ENCODE measurements around the gene ODC1. TPM values are rescaled to one million over a fixed set of nuclear protein-coding genes. Genes with fewer than 3 reads are reported as not detected.

The ODC1 gene
- total RNA-seq, 1 experiment from 2014 or later: 231 TPM

DNA sequence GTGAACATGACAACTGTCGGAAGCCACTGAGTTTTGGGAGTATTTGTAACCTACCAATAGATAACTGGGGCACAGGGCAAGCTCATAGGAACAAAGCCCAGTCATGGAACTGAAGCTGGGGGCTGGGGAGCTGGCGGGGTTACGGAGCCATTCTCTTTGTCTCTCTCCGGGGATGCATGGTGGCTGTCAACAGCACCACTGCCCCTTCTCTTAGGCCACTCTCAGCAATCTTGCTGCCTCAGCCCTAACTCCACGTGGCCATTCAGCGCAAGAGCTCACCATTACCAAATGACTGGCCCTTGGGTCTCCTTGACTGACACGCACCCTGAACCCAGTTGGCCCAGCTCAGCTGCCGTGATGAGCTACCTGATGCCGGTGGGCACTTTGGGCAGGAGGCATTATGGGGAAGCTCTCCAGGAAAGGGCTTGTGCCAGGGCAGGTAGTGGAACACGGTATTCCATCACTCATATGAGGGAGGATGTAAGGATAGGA is 33.6 kb upstream of the ODC1 start:
- Histone ChIP-seq H3K9me3 (ENCODE audit: control insufficient read depth in 1 of 2, insufficient read depth in 1 of 2, low read depth in 1 of 2, low read length in 2 of 2) (no peaks in the 10 kb centered on the region), H3K27ac (ENCODE audit: low read depth, low read length) (no peak overlapping the region), H3K79me2 (ENCODE audit: insufficient read depth, low read length) (no peaks in the 10 kb centered on the region), H3K27me3 (ENCODE audit: insufficient read depth, low read length) (peaks cover 58% of the 10 kb centered on the region), H3K9me2 (ENCODE audit: insufficient read depth) (no peaks in the 10 kb centered on the region), H2AFZ (ENCODE audit: low read depth, low read length, poor library complexity, severe bottlenecking) (no peak overlapping the region), H4K20me1 (ENCODE audit: insufficient read depth) (no peaks in the 10 kb centered on the region), H3K4me1 (ENCODE audit: control insufficient read depth in 1 of 2, insufficient read depth in 2 of 2, low read length in 2 of 2) (no peaks in the 10 kb centered on the region), H3K9ac (ENCODE audit: low read length) (no peak overlapping the region), H3K4me3 (replicated peaks in 1 of 2; ENCODE audit: low read depth in 1 of 2, low read length in 2 of 2) (no peak overlapping the region), H3K36me3 (ENCODE audit: control insufficient read depth in 1 of 2, insufficient read depth in 2 of 2, low read length in 2 of 2) (no peaks in the 10 kb centered on the region), H3K4me2 (ENCODE audit: low read length) (no peak overlapping the region)
- DNase-seq (ENCODE audit: low read depth, low spot score): no peak
- BruUV-seq (replicated peaks): no TSS peak
- ChIA-PET POLR2A (no interaction called here), CTCF (no interaction called here), RAD21 (ENCODE audit: low non-redundant PET in 1 of 2, low total read pairs in 2 of 2, uncharacterized antibody in 2 of 2, unreplicated experiment in 2 of 2) (no interaction called here)
- ATAC-seq: no peak
- no peak for TF ChIP-seq ZNF274 (IDR thresholded peaks at IDR 0.05; ENCODE audit: low read depth, low read length)
- TF ChIP-seq EGR1 (IDR thresholded peaks at IDR 0.05; ENCODE audit: low read depth): no peak
- no peak for TF ChIP-seq CBX3 (IDR thresholded peaks at IDR 0.05; ENCODE audit: low read depth)
- no peak for TF ChIP-seq SRF (IDR thresholded peaks at IDR 0.05; ENCODE audit: low read depth)
- TF ChIP-seq, protein P1, sequence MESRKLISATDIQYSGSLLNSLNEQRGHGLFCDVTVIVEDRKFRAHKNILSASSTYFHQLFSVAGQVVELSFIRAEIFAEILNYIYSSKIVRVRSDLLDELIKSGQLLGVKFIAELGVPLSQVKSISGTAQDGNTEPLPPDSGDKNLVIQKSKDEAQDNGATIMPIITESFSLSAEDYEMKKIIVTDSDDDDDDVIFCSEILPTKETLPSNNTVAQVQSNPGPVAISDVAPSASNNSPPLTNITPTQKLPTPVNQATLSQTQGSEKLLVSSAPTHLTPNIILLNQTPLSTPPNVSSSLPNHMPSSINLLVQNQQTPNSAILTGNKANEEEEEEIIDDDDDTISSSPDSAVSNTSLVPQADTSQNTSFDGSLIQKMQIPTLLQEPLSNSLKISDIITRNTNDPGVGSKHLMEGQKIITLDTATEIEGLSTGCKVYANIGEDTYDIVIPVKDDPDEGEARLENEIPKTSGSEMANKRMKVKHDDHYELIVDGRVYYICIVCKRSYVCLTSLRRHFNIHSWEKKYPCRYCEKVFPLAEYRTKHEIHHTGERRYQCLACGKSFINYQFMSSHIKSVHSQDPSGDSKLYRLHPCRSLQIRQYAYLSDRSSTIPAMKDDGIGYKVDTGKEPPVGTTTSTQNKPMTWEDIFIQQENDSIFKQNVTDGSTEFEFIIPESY (IDR thresholded peaks at IDR 0.05; ENCODE audit: extremely low read depth, insufficient replicate concordance, low read length): no peak
- TF ChIP-seq SIN3A (IDR thresholded peaks at IDR 0.05; ENCODE audit: low read depth): no peak
- no peak for TF ChIP-seq SP1 (IDR thresholded peaks at IDR 0.05; ENCODE audit: low read depth)
- intact Hi-C loops (cut with micrococcal nuclease): no loop called here

DNA sequence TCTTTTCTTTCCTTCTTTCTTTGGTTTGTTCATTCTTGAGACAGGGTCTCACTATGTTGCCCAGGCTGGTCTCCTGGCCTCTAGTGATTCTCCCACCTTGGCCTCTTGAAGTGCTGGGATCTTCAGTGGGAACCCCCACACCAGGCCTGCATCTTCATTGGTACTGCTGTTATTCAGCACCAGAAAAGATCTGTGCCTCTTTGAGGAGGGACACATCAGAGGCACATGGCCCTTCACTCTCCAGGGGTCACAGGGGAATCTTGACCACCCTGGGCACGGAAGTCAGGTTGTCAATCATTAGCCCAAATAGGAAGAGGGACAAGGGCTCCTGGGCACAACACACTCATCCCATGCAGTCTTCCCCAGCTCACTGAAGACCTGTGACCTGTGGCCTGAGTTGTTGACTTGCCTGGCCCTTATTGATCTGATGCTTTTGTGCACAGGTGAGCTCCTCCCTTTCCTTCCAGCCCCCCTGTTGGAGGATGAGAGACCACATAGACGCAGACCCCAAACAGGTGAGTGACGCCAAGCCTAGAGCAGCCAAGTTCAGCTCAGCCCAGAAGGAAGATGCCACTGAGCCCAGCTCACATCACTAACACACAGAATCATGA is 33.0 kb upstream of the ODC1 start:
- CTCF ChIA-PET: no interaction called here

More for the DNA sequence above, 33.0 kb upstream of the ODC1 start:
- no peak for DNase-seq (ENCODE audit: low read depth, low spot score)
- Histone ChIP-seq H2AFZ (ENCODE audit: low read depth, low read length, poor library complexity, severe bottlenecking) (no peak overlapping the region), H3K9me3 (ENCODE audit: control insufficient read depth in 1 of 2, insufficient read depth in 1 of 2, low read depth in 1 of 2, low read length in 2 of 2) (no peaks in the 10 kb centered on the region), H3K4me3 (replicated peaks in 1 of 2; ENCODE audit: low read depth in 1 of 2, low read length in 2 of 2) (no peak overlapping the region), H3K9ac (ENCODE audit: low read length) (no peak overlapping the region), H3K27ac (ENCODE audit: low read depth, low read length) (no peak overlapping the region), H3K36me3 (ENCODE audit: control insufficient read depth in 1 of 2, insufficient read depth in 2 of 2, low read length in 2 of 2) (no peaks in the 10 kb centered on the region), H3K27me3 (ENCODE audit: insufficient read depth, low read length) (peaks cover 53% of the 10 kb centered on the region), H3K9me2 (ENCODE audit: insufficient read depth) (no peaks in the 10 kb centered on the region), H3K79me2 (ENCODE audit: insufficient read depth, low read length) (no peaks in the 10 kb centered on the region), H4K20me1 (ENCODE audit: insufficient read depth) (no peaks in the 10 kb centered on the region), H3K4me2 (ENCODE audit: low read length) (no peak overlapping the region), H3K4me1 (ENCODE audit: control insufficient read depth in 1 of 2, insufficient read depth in 2 of 2, low read length in 2 of 2) (no peaks in the 10 kb centered on the region)
- TF ChIP-seq POLR2A (IDR thresholded peaks at IDR 0.05; ENCODE audit: borderline replicate concordance, extremely low read depth, insufficient read depth, insufficient read length) (no peak), EGR1 (IDR thresholded peaks at IDR 0.05; ENCODE audit: low read depth) (no peak), ZFX (IDR thresholded peaks at IDR 0.05) (no peak), SIN3A (IDR thresholded peaks at IDR 0.05; ENCODE audit: low read depth) (no peak)
- TF ChIP-seq, protein P2, sequence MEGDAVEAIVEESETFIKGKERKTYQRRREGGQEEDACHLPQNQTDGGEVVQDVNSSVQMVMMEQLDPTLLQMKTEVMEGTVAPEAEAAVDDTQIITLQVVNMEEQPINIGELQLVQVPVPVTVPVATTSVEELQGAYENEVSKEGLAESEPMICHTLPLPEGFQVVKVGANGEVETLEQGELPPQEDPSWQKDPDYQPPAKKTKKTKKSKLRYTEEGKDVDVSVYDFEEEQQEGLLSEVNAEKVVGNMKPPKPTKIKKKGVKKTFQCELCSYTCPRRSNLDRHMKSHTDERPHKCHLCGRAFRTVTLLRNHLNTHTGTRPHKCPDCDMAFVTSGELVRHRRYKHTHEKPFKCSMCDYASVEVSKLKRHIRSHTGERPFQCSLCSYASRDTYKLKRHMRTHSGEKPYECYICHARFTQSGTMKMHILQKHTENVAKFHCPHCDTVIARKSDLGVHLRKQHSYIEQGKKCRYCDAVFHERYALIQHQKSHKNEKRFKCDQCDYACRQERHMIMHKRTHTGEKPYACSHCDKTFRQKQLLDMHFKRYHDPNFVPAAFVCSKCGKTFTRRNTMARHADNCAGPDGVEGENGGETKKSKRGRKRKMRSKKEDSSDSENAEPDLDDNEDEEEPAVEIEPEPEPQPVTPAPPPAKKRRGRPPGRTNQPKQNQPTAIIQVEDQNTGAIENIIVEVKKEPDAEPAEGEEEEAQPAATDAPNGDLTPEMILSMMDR (IDR thresholded peaks at IDR 0.05 in 2 of 3, conservative IDR thresholded peaks at IDR 0.05 in 1 of 3; ENCODE audit: borderline replicate concordance in 1 of 3, insufficient read depth in 1 of 3, low read depth in 2 of 3, low read length in 2 of 3): no peak
- TF ChIP-seq, protein P1 (IDR thresholded peaks at IDR 0.05; ENCODE audit: extremely low read depth, insufficient replicate concordance, low read length): no peak
- TF ChIP-seq, protein P3, sequence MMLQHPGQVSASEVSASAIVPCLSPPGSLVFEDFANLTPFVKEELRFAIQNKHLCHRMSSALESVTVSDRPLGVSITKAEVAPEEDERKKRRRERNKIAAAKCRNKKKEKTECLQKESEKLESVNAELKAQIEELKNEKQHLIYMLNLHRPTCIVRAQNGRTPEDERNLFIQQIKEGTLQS (IDR thresholded peaks at IDR 0.05): no peak
- ChIA-PET RAD21 (ENCODE audit: low non-redundant PET in 1 of 2, low total read pairs in 2 of 2, uncharacterized antibody in 2 of 2, unreplicated experiment in 2 of 2) (no interaction called here), POLR2A (no interaction called here)
- ATAC-seq: no peak
- BruUV-seq (replicated peaks): no TSS peak
- intact Hi-C loops (cut with micrococcal nuclease): no loop called here
